ENCODE measurements around the gene POU1F1. TPM values are rescaled to one million over a fixed set of nuclear protein-coding genes. Genes with fewer than 3 reads are reported as not detected.

The POU1F1 gene, protein sequence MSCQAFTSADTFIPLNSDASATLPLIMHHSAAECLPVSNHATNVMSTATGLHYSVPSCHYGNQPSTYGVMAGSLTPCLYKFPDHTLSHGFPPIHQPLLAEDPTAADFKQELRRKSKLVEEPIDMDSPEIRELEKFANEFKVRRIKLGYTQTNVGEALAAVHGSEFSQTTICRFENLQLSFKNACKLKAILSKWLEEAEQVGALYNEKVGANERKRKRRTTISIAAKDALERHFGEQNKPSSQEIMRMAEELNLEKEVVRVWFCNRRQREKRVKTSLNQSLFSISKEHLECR
- not detected for total RNA-seq
- not detected for polyA plus RNA-seq (ENCODE audit: insufficient read depth in 1 of 8, insufficient read length in 8 of 8, low replicate concordance in 1 of 8)
- long read RNA-seq, donor 1, result 0 reads
- long read RNA-seq, donor 2, result 0 reads
- long read RNA-seq, donor 3, result 0 reads
- long read RNA-seq, donor 4, result 0 reads
- long read RNA-seq, donor 5, result 0 reads
- long read RNA-seq, donor 6, result 0 reads
- long read RNA-seq, donor 7, result 0 reads
- long read RNA-seq, donor 8, result 0 reads
- long read RNA-seq, donor 9, result 0 reads
- long read RNA-seq, donor 10, result 0 reads
- long read RNA-seq, donor 11, result 0 reads

DNA sequence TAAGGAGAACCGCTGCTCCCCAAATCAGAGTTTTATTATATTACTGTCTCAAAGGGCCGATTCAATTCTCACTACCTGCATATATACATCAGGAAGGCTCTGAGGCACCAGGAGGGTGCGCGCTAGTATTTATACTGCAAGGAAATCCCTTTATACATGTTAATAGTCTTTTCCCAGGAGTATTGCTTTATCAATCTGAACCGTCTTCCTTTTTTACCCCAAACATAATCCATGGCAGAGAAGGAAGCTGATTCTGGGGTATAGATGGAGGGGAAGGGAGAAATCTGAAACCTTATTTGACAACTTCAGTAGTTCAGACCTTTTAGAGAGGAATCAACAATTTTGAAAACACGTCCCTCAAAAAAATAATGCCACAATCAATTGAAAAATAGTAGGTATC lies at the start of gene POU1F1:
TSS of gene POU1F1 (minus strand) at position 101 of the 400 bp plus-strand sequence. CDS start 122 bp downstream, outside the sequence.
- H3K4me3 ChIP-seq (ENCODE audit: low read length), result no peak within 1 kb of the TSS
- H3K27me3 ChIP-seq (ENCODE audit: control insufficient read depth, insufficient read depth, low read length), result no peaks in the 10 kb centered on the region
- no peaks in the 10 kb centered on the region for H3K4me1 ChIP-seq (ENCODE audit: control insufficient read depth, insufficient read depth, low read length)
- H3K36me3 ChIP-seq (ENCODE audit: control insufficient read depth, insufficient read depth, low read length), result no peaks in the 10 kb centered on the region
- no CpG with 5 or more reads among the region's 6 CpGs for WGBS (ENCODE audit: insufficient coverage)
- H3K9me3 ChIP-seq (replicated peaks; ENCODE audit: control insufficient read depth, low read depth, low read length), result no peaks in the 10 kb centered on the region
- H3K27ac ChIP-seq (ENCODE audit: low read length), result no peak within 1 kb of the TSS
- DNase-seq, result no peak

DNA sequence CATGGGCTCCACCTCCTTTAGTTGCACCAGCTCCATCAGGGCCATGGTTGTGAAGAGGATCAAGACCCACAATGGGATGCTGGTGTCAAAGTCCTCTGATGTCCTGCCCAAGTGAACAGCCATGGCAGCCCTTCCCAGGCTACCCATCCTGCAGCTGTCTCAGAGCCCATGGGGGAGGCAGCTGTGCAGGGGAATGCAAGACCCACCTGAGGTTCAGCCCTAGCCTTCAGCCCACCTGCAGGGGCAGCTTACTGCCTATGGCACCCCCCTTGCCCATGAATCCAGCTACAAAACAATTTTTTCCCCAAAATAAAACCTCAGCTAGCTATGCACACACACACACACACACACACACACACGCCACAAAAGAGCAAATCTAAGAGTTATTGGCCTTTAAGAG lies 48.2 kb upstream of the POU1F1 start:
- Histone ChIP-seq H3K4me3 (ENCODE audit: low read length) (no peak overlapping the region), H3K9me3 (replicated peaks; ENCODE audit: control insufficient read depth, low read depth, low read length) (no peaks in the 10 kb centered on the region), H3K4me1 (ENCODE audit: control insufficient read depth, insufficient read depth, low read length) (no peaks in the 10 kb centered on the region), H3K36me3 (ENCODE audit: control insufficient read depth, insufficient read depth, low read length) (no peaks in the 10 kb centered on the region), H3K27ac (ENCODE audit: low read length) (no peak overlapping the region), H3K27me3 (ENCODE audit: control insufficient read depth, insufficient read depth, low read length) (no peaks in the 10 kb centered on the region)
- no CpG with 5 or more reads among the region's 1 CpG for WGBS (ENCODE audit: insufficient coverage)
- DNase-seq, result no peak

DNA sequence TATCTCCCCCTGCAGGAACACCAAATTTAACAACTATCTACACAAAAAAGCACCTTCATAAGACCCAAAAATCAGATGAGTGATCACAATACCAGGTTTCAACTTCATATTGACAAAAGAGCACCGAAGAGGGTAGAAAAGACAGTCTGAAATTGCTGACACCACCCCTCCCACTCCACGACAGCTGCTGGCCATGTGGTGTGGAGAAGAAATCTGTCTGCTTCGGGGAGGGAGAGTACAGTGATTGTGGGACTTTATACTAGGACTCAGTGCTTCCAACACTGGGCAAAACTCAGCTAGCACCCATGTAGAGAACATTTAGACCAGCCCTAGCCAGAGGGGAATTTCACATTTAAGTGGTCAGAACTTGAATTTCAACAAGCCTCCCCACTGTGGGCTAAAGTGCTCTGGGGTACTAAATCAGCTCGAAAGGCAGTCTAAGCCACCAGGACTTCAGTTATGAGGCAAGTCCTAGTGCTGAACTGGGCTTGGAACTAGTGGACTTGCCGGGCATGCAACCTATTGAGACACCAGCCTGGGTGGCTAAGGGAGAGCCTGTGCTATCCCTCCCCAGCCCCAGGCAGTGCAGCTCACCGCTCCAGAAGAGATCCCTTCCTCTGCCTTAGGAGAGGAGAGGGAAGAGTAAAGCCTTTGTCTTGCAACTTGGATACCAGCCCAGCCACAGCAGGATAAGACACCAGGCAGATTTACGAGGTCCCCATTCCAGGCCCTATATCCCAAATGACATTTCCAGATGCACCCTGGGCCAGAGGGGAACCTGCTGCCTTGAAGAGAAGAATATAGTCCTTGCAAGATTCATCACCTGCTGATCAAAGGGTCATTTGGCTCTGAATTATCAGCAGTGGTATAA lies 44.6 kb upstream of the POU1F1 start:
- H3K27ac ChIP-seq (ENCODE audit: low read length), result no peak overlapping the region
- H3K36me3 ChIP-seq (ENCODE audit: control insufficient read depth, insufficient read depth, low read length), result no peaks in the 10 kb centered on the region
- no peaks in the 10 kb centered on the region for H3K9me3 ChIP-seq (replicated peaks; ENCODE audit: control insufficient read depth, low read depth, low read length)
- no peak overlapping the region for H3K4me3 ChIP-seq (ENCODE audit: low read length)
- no peaks in the 10 kb centered on the region for H3K27me3 ChIP-seq (ENCODE audit: control insufficient read depth, insufficient read depth, low read length)
- no peaks in the 10 kb centered on the region for H3K4me1 ChIP-seq (ENCODE audit: control insufficient read depth, insufficient read depth, low read length)
- no CpG with 5 or more reads among the region's 7 CpGs for WGBS (ENCODE audit: insufficient coverage)
- no peak for DNase-seq

DNA sequence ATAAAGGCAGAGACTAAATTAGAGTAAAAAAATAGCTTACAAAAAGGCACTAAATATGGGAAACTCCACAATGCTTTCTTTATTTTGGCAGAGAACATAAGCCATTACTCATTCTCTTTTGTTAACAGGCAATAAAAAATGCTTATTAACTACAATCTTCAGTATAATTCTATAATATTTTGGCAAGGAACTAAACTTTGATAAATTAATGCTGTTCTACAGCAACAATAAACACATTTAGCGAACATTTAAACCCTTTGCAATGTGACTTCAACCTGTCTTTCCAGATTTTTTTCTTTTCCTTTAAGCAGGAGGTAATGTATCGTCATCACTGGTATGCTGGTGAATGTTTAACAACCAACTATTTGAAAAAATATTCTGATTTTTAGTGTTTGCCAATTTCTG lies 42.2 kb upstream of the POU1F1 start:
- H3K27ac ChIP-seq (ENCODE audit: low read length), result no peak overlapping the region
- no peaks in the 10 kb centered on the region for H3K9me3 ChIP-seq (replicated peaks; ENCODE audit: control insufficient read depth, low read depth, low read length)
- no peaks in the 10 kb centered on the region for H3K4me1 ChIP-seq (ENCODE audit: control insufficient read depth, insufficient read depth, low read length)
- no CpG with 5 or more reads among the region's 2 CpGs for whole genome bisulfite sequencing (ENCODE audit: insufficient coverage)
- H3K36me3 ChIP-seq (ENCODE audit: control insufficient read depth, insufficient read depth, low read length), result no peaks in the 10 kb centered on the region
- no peaks in the 10 kb centered on the region for H3K27me3 ChIP-seq (ENCODE audit: control insufficient read depth, insufficient read depth, low read length)
- DNase-seq, result no peak
- no peak overlapping the region for H3K4me3 ChIP-seq (ENCODE audit: low read length)

DNA sequence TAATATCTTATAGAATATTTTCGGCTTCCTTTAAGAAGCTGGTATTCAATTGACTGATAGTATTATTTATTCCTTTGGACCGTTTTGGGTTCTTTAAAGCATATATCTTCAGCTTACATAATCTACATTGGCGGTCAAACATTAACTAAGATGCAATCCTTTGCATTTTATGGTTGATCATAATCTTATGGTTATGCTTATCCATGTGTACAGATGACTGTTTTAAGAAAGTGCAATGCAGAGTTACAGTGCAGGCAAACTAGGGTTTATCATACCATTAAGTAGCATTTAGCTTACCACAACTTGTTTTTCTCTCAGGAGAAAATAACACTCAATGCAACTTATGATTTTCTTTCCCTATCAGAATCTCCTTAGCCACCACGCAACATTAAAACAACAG lies 41.4 kb upstream of the POU1F1 start:
- Histone ChIP-seq H3K4me3 (ENCODE audit: low read length) (no peak overlapping the region), H3K27ac (ENCODE audit: low read length) (no peak overlapping the region), H3K27me3 (ENCODE audit: control insufficient read depth, insufficient read depth, low read length) (no peaks in the 10 kb centered on the region), H3K4me1 (ENCODE audit: control insufficient read depth, insufficient read depth, low read length) (no peaks in the 10 kb centered on the region), H3K9me3 (replicated peaks; ENCODE audit: control insufficient read depth, low read depth, low read length) (no peaks in the 10 kb centered on the region), H3K36me3 (ENCODE audit: control insufficient read depth, insufficient read depth, low read length) (no peaks in the 10 kb centered on the region)
- no peak for DNase-seq
- WGBS (ENCODE audit: insufficient coverage), result no CpG with 5 or more reads among the region's 4 CpGs

DNA sequence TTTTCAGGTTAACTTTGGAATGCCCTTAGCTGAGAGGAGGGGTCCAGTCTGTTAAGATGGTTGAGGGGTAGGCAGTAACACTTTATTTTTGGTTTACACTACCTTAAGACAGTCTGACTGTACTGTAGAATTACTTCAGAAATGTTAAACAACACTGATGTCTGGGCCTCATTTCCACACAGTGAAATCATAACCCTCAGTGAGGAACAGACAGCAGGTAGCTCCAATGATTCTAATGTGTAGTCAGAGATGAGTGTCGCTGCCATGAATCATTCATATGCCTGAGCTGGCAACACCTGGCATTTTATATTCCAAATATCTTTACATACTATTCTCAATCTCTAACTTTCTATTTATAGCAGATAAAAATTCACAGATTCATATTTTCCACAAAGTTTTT lies 37.3 kb upstream of the POU1F1 start:
- Histone ChIP-seq H3K9me3 (replicated peaks; ENCODE audit: control insufficient read depth, low read depth, low read length) (no peaks in the 10 kb centered on the region), H3K27me3 (ENCODE audit: control insufficient read depth, insufficient read depth, low read length) (no peaks in the 10 kb centered on the region), H3K27ac (ENCODE audit: low read length) (no peak overlapping the region), H3K4me3 (ENCODE audit: low read length) (no peak overlapping the region), H3K36me3 (ENCODE audit: control insufficient read depth, insufficient read depth, low read length) (no peaks in the 10 kb centered on the region), H3K4me1 (ENCODE audit: control insufficient read depth, insufficient read depth, low read length) (no peaks in the 10 kb centered on the region)
- WGBS (ENCODE audit: insufficient coverage), result no CpG with 5 or more reads among the region's 1 CpG
- no peak for DNase-seq

DNA sequence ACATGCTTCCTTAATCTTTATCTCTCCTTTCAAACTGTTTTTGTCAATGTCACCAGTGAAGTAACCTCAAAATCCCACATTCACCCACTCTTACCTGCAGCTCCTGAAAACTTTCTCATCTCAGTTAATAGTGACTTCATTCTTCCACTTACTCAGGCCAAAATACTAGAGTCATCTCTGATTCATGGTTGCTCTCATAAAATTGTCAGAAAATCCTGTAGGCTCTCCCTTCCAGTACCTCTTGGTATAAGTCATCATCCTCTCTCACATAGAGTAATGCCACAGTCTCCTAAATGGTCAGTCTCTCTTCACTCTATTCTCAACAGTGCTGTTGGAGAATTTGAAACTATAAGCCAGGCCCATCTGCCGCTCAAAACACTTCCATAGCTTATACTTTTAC lies 34.9 kb upstream of the POU1F1 start:
- Histone ChIP-seq H3K27me3 (ENCODE audit: control insufficient read depth, insufficient read depth, low read length) (no peaks in the 10 kb centered on the region), H3K9me3 (replicated peaks; ENCODE audit: control insufficient read depth, low read depth, low read length) (no peaks in the 10 kb centered on the region), H3K36me3 (ENCODE audit: control insufficient read depth, insufficient read depth, low read length) (no peaks in the 10 kb centered on the region), H3K4me1 (ENCODE audit: control insufficient read depth, insufficient read depth, low read length) (no peaks in the 10 kb centered on the region), H3K27ac (ENCODE audit: low read length) (no peak overlapping the region), H3K4me3 (ENCODE audit: low read length) (no peak overlapping the region)
- DNase-seq, result no peak
- 67% methylated on average over 1 of the region's 1 CpG for WGBS (ENCODE audit: insufficient coverage)

DNA sequence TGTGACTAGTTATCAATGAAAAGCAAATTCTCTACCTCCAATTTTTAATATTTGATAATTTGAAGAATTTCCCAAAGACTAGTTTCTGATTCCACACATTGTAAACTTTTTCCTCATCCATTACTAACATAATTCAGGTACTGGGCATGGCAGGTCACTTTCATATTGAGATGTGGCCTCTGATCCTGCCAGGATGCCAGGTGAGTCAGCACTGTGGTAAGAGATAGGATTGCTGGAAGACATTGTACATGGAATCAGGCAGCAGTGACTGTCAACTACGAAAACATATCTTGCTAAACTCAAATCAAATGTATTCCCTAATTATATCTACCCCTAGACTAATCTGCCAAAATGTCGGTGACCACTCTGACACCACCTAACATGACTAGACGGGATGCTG lies 33.2 kb upstream of the POU1F1 start:
- Histone ChIP-seq H3K27ac (ENCODE audit: low read length) (no peak overlapping the region), H3K27me3 (ENCODE audit: control insufficient read depth, insufficient read depth, low read length) (no peaks in the 10 kb centered on the region), H3K36me3 (ENCODE audit: control insufficient read depth, insufficient read depth, low read length) (no peaks in the 10 kb centered on the region), H3K4me3 (ENCODE audit: low read length) (no peak overlapping the region), H3K4me1 (ENCODE audit: control insufficient read depth, insufficient read depth, low read length) (no peaks in the 10 kb centered on the region), H3K9me3 (replicated peaks; ENCODE audit: control insufficient read depth, low read depth, low read length) (no peaks in the 10 kb centered on the region)
- no peak for DNase-seq
- no CpG with 5 or more reads among the region's 3 CpGs for WGBS (ENCODE audit: insufficient coverage)

DNA sequence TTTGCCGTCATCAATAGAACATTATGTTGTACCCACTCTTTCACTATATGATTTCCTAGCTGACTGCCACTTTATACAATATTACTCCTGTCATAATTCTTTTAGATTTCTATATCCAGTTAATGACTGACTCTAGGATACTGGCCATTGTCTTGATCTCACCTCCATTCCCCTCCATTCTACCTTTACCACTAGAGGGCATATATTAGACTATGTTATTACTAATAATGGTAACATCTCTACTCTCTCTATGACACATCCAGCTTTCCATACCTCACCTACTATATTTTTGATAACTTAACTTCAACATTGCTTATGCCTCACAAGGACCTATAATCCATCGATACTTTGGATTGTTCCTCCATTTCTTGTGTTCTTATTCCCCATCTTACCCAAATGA lies 31.4 kb upstream of the POU1F1 start:
- DNase-seq, result no peak
- no peak overlapping the region for H3K4me3 ChIP-seq (ENCODE audit: low read length)
- H3K36me3 ChIP-seq (ENCODE audit: control insufficient read depth, insufficient read depth, low read length), result no peaks in the 10 kb centered on the region
- no CpG with 5 or more reads among the region's 2 CpGs for WGBS (ENCODE audit: insufficient coverage)
- no peaks in the 10 kb centered on the region for H3K9me3 ChIP-seq (replicated peaks; ENCODE audit: control insufficient read depth, low read depth, low read length)
- no peak overlapping the region for H3K27ac ChIP-seq (ENCODE audit: low read length)
- H3K27me3 ChIP-seq (ENCODE audit: control insufficient read depth, insufficient read depth, low read length), result no peaks in the 10 kb centered on the region
- H3K4me1 ChIP-seq (ENCODE audit: control insufficient read depth, insufficient read depth, low read length), result no peaks in the 10 kb centered on the region

DNA sequence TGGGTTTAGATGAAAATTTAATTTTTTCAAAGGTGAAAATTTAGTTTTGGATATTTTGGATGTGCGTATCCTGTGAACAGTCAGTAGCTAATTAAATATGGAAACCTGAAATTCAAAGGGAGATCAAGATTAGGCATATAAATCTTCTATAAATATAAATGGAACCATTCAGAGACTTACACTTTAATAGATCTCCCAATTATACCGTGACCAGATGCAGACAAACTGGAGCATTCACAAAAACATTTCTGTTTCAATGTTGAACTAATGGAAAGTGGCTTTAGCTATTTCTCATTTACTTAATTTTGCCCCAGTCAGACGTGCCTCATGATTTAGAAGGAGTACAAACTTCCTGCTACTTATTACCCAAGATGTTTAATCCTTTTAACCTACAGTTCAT lies 29.1 kb upstream of the POU1F1 start:
- no CpG with 5 or more reads among the region's 3 CpGs for WGBS (ENCODE audit: insufficient coverage)
- Histone ChIP-seq H3K4me3 (ENCODE audit: low read length) (no peak overlapping the region), H3K4me1 (ENCODE audit: control insufficient read depth, insufficient read depth, low read length) (no peaks in the 10 kb centered on the region), H3K27me3 (ENCODE audit: control insufficient read depth, insufficient read depth, low read length) (no peaks in the 10 kb centered on the region), H3K36me3 (ENCODE audit: control insufficient read depth, insufficient read depth, low read length) (no peaks in the 10 kb centered on the region), H3K27ac (ENCODE audit: low read length) (no peak overlapping the region), H3K9me3 (replicated peaks; ENCODE audit: control insufficient read depth, low read depth, low read length) (no peaks in the 10 kb centered on the region)
- DNase-seq, result no peak

Data from muscle of leg (tissue), 16 donors.